IPS DF 6.9 (cell line): ENCODE data around the gene PIP4K2A.

ENCODE experiments used
- DNase-seq: peaks from one replicate; pipeline ENCODE4 v3.0.0-alpha.2; 2013; ENCODE audit warnings: low read depth, low spot score
- H3K27ac ChIP-seq: one replicate; pipeline ENCODE4 v1.5.1; 2013; ENCODE audit warnings: low read length, control low read depth
- H3K27me3 ChIP-seq: 2 replicates; pipeline ENCODE4 v1.6.1; 2013; ENCODE audit warnings: mild to moderate bottlenecking, low read length; ENCODE audit not compliant: control insufficient read depth, insufficient read depth
- H3K36me3 ChIP-seq: 2 replicates; pipeline ENCODE4 v1.6.1; 2013; ENCODE audit warnings: low read length; ENCODE audit not compliant: control insufficient read depth, insufficient read depth
- H3K4me1 ChIP-seq: 2 replicates; pipeline ENCODE4 v1.6.1; 2013; ENCODE audit warnings: low read length; ENCODE audit not compliant: control insufficient read depth, insufficient read depth
- H3K4me3 ChIP-seq: 2 replicates; pipeline ENCODE4 v1.5.1; 2013; ENCODE audit warnings: mild to moderate bottlenecking, low read length
- H3K9me3 ChIP-seq: 2 replicates; pipeline ENCODE4 v1.6.1; 2013; ENCODE audit warnings: low read length, inconsistent platforms; ENCODE audit not compliant: control insufficient read depth, insufficient read depth
- WGBS: extraction: QIAGEN DNeasy Blood & Tissue Kit; methylation state at CpG from one replicate; pipeline ENCODE4 v1.1.7; 2013; ENCODE audit warnings: mixed read lengths, missing lambda C conversion rate; ENCODE audit not compliant: insufficient read length, insufficient coverage; 5-methylcytosine and 5-hydroxymethylcytosine counted together

Gene PIP4K2A

DNA sequence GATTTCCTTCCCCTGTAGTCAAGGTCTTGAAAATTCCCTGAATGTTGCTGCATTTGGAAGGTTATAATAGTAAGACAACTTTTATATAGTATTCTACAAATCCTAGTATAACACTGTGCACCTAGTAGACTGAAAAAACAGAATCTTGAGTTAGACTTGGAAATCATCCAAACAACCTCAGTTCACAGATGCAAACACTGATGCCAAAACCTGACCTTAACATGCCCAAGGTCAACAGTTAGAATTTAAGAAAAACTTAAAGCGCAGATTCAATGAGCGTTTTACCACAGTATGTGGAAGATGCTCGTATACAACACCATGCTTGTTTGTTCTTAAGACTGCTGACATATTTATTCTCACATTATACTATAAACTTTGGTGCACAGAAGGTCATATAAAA is 3.0 kb downstream of the PIP4K2A start:
- DNase-seq = no peak
- H3K27ac ChIP-seq = no peak overlapping the region
- no peaks in the 10 kb centered on the region for H3K36me3 ChIP-seq
- H3K9me3 ChIP-seq = no peaks in the 10 kb centered on the region
- no peak overlapping the region for H3K4me3 ChIP-seq
- H3K4me1 ChIP-seq = 0 out of 2 replicates have a peak, but pooled peaks cover 3% of the 10 kb centered on the region
- no CpG with 5 or more reads among the region's 3 CpGs for WGBS
- H3K27me3 ChIP-seq = no peaks in the 10 kb centered on the region; the same call in 1 of the 2 replicates

DNA sequence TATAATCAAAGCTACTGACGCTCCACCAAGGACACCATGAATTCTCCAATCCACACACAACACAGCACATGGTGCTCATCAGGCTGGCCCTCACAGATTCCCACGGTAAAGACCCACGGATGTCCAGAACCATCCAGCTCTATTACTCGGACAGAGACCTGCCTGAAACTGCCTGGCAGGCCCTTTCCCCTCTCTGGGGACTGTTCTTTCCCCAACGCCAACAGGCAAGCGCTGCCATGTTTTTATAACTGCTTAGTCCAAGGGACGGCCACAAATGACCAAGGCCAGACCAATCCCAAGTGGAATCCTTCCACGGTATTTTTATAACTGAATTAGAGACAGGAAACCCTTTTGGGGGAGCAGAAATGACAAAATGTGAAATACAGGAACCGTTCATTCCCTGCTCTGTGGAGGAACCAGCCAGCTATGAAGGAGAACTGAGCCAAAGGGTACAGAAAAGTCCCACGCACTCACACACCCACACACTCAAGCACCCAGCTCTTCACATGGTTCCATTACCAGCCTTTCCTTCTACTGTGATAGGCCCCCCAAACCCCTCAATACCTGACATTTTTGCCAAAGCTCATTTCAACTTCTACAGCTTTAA is 4.1 kb downstream of the PIP4K2A start:
- WGBS = no CpG with 5 or more reads among the region's 10 CpGs
- no peak for DNase-seq
- Histone ChIP-seq H3K36me3 (no peaks in the 10 kb centered on the region), H3K27me3 (no peaks in the 10 kb centered on the region; the same call in 1 of the 2 replicates), H3K9me3 (no peaks in the 10 kb centered on the region), H3K27ac (no peak overlapping the region), H3K4me1 (0 out of 2 replicates have a peak, but pooled peaks cover 3% of the 10 kb centered on the region), H3K4me3 (no peak overlapping the region)

GRCh38 chr10:22708772-22709171 is 5.6 kb downstream of the PIP4K2A start:
- DNase-seq = no peak
- Histone ChIP-seq H3K4me3 (no peak overlapping the region), H3K36me3 (no peaks in the 10 kb centered on the region), H3K4me1 (no peaks in the 10 kb centered on the region), H3K9me3 (no peaks in the 10 kb centered on the region), H3K27ac (no peak overlapping the region), H3K27me3 (no peaks in the 10 kb centered on the region)
- no CpG with 5 or more reads among the region's 1 CpG for WGBS

- WGBS = no CpG with 5 or more reads among the region's 5 CpGs
- no peaks in the 10 kb centered on the region for H3K27me3 ChIP-seq
- H3K4me3 ChIP-seq = no peak overlapping the region
- DNase-seq = no peak
- H3K27ac ChIP-seq = no peak overlapping the region
- H3K36me3 ChIP-seq = no peaks in the 10 kb centered on the region
- H3K9me3 ChIP-seq = no peaks in the 10 kb centered on the region
- peaks cover 3% of the 10 kb centered on the region; the same call in 1 of the 2 replicates for H3K4me1 ChIP-seq
These were observed 8.9 kb downstream of the PIP4K2A start for GRCh38 chr10:22705527-22705926.

DNA sequence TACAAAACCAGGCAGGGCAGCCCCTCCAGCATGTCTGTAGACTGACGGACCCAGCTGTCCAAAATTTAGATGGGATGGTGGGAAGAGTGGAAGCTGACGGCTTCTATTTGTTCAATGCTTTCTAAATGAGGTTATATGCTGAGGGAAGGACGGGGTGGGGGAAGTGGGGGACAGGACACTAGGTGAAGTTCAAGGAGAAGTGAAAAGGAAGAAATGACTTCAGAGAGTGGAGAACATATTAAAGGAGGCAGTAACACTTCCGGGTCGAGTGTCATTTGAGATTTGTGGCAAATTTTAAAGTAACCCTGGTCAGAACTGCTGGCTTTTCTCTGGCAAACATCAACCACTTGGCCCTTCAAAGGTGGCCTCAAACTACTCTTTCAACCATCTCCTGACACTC is 9.4 kb downstream of the PIP4K2A start:
- H3K27ac ChIP-seq = no peak overlapping the region
- no CpG with 5 or more reads among the region's 5 CpGs for WGBS
- no peaks in the 10 kb centered on the region for H3K36me3 ChIP-seq
- H3K4me1 ChIP-seq = peaks cover 8% of the 10 kb centered on the region; the same call in 1 of the 2 replicates
- H3K9me3 ChIP-seq = no peaks in the 10 kb centered on the region
- no peaks in the 10 kb centered on the region for H3K27me3 ChIP-seq
- H3K4me3 ChIP-seq = no peak overlapping the region
- DNase-seq = no peak

GRCh38 chr10:22704471-22704911 is 9.9 kb downstream of the PIP4K2A start:
- Histone ChIP-seq H3K36me3 (no peaks in the 10 kb centered on the region), H3K27ac (no peak overlapping the region), H3K27me3 (no peaks in the 10 kb centered on the region), H3K4me3 (no peak overlapping the region), H3K4me1 (peaks cover 8% of the 10 kb centered on the region; the same call in 1 of the 2 replicates), H3K9me3 (no peaks in the 10 kb centered on the region)
- no CpG with 5 or more reads among the region's 4 CpGs for WGBS
- no peak for DNase-seq

DNA sequence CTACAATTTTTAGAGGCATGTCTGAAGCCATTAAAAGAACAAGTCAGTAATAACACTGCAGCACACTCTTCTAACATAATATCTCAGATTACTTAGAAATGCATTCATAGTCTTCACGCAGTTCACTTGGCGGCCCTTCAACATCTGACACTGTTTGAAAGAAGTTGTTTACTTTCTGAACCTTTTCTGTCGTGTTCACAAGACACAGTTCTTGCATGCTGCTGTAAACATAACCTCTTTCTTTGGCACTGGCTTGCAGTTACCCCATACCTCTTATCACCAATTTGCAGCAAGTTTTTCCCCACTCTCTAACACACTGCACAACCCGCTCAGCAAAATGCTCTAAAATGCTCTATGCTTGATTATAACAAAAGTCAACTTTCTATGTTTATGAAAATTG is 12.0 kb downstream of the PIP4K2A start:
- no peak for DNase-seq
- WGBS = no CpG with 5 or more reads among the region's 4 CpGs
- H3K36me3 ChIP-seq = no peaks in the 10 kb centered on the region
- H3K4me3 ChIP-seq = no peak overlapping the region
- peaks cover 8% of the 10 kb centered on the region; the same call in 1 of the 2 replicates for H3K4me1 ChIP-seq
- H3K27ac ChIP-seq = no peak overlapping the region
- no peaks in the 10 kb centered on the region for H3K9me3 ChIP-seq
- H3K27me3 ChIP-seq = no peaks in the 10 kb centered on the region

- no CpG with 5 or more reads among the region's 4 CpGs for WGBS
- H3K4me3 ChIP-seq = no peak overlapping the region
- H3K4me1 ChIP-seq = peaks cover 8% of the 10 kb centered on the region; the same call in 1 of the 2 replicates
- no peaks in the 10 kb centered on the region for H3K36me3 ChIP-seq
- no peaks in the 10 kb centered on the region for H3K27me3 ChIP-seq
- H3K9me3 ChIP-seq = no peaks in the 10 kb centered on the region
- no peak for DNase-seq
- no peak overlapping the region for H3K27ac ChIP-seq
These were observed 13.1 kb downstream of the PIP4K2A start for GRCh38 chr10:22701132-22701826.

DNA sequence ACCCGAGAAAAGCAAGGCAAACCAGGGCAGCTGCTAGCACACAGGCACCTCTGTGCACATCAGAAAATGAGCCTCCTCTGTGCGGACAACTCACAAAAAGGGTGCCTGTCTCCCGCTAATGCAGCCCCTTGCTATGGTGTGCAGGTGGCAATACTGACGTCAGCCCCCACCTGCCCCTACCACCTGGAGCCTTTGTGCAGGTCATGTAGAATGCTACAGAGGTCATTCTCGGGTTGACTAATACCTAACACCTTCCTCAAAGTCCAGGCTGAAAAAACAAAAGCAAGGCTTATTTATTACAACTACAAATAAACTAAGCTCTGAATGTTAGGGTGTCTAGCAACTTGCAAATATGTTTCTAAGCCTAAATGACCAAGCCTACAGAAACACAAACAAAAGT is 13.9 kb downstream of the PIP4K2A start:
- Histone ChIP-seq H3K27me3 (no peaks in the 10 kb centered on the region), H3K27ac (no peak overlapping the region), H3K9me3 (no peaks in the 10 kb centered on the region), H3K4me3 (no peak overlapping the region), H3K36me3 (no peaks in the 10 kb centered on the region), H3K4me1 (peaks cover 8% of the 10 kb centered on the region; the same call in 1 of the 2 replicates)
- DNase-seq = no peak
- no CpG with 5 or more reads among the region's 5 CpGs for WGBS

GRCh38 chr10:22699976-22700375 is 14.4 kb downstream of the PIP4K2A start:
- no peaks in the 10 kb centered on the region for H3K36me3 ChIP-seq
- H3K9me3 ChIP-seq = no peaks in the 10 kb centered on the region
- no peaks in the 10 kb centered on the region for H3K27me3 ChIP-seq
- no CpG with 5 or more reads among the region's 5 CpGs for WGBS
- H3K27ac ChIP-seq = no peak overlapping the region
- peaks cover 8% of the 10 kb centered on the region; the same call in 1 of the 2 replicates for H3K4me1 ChIP-seq
- DNase-seq = no peak
- no peak overlapping the region for H3K4me3 ChIP-seq
